HepG2 (cell line): ENCODE data around the gene TGFA. TPM values are rescaled to one million over a fixed set of nuclear protein-coding genes. Genes with fewer than 3 reads are reported as not detected.

ENCODE experiments used
- ATAC-seq: fragments of 200-7000 bp; cut with Tn5 transposase; 3 replicates; pipeline ENCODE4 v1.9.1; 2020; ENCODE audit warnings: mild to moderate bottlenecking, moderate library complexity
- BruUV-seq: library from RNA; stranded (reverse); fragments of 400-500 nt; replicated peaks from 2 replicates; lab custom pipeline; 2021; lab: Mats Ljungman, UMichigan
- CTCF ChIA-PET: fragments of 300-600 bp; formaldehyde crosslinking; extraction: SDS; loops from one replicate; lab custom pipeline; 2021; ENCODE audit warnings: low total read pairs, inconsistent platforms, low intra/inter-chr PET ratio; lab: Yijun Ruan, JAX
- POLR2A ChIA-PET: fragments of 350-600 bp; sonication (Branson Sonifier 250); formaldehyde crosslinking; loops from one replicate; lab custom pipeline; 2020; ENCODE audit warnings: antibody characterized with exemption, inconsistent platforms; lab: Yijun Ruan, JAX
- DNase-seq: peaks from one replicate; pipeline ENCODE4 v3.0.0-alpha.2; 2015; ENCODE audit warnings: low spot score
- FAIRE-seq: peaks from 3 replicates; lab custom pipeline; 2011; peaks lifted over from hg19 to GRCh38; lab: Jason Lieb, UNC
- H2AFZ ChIP-seq: one replicate; pipeline ENCODE4 v1.6.1; 2011; ENCODE audit warnings: low read length, inconsistent platforms
- H3K27ac ChIP-seq: fragments of 300-600 bp; 3 replicates; pipeline ENCODE4 v1.8.0; 2011; ENCODE audit warnings: mixed run types, mild to moderate bottlenecking, mixed read lengths, low read length, inconsistent platforms; ENCODE audit not compliant: insufficient read depth; ENCODE audit errors: extremely low read length
- H3K27me3 ChIP-seq, 2 experiments: fragments of 200-600 bp in 1 of 2; 2 replicates in 1 of 2; 3 replicates in 1 of 2; pipeline versions ENCODE4 v1.6.0 to v1.8.0; 2011; ENCODE audit warnings: low read length in 2 of 2, mild to moderate bottlenecking in 2 of 2, moderate library complexity in 2 of 2, inconsistent platforms in 1 of 2; ENCODE audit not compliant: insufficient read depth in 2 of 2, control insufficient read depth in 1 of 2
- H3K36me3 ChIP-seq, 2 experiments: fragments of 200-600 bp in 1 of 2; replicated peaks in 1 of 2; 2 replicates in 1 of 2; 3 replicates in 1 of 2; pipeline versions ENCODE4 v1.5.1 to v1.8.0; 2011; ENCODE audit warnings: low read length in 2 of 2, inconsistent platforms in 1 of 2; ENCODE audit not compliant: insufficient read depth in 2 of 2, control insufficient read depth in 1 of 2
- H3K4me1 ChIP-seq: 2 replicates; pipeline ENCODE4 v1.5.1; 2012; ENCODE audit warnings: low read length, inconsistent platforms; ENCODE audit not compliant: insufficient read depth
- H3K4me2 ChIP-seq: 2 replicates; pipeline ENCODE4 v1.6.0; 2011; ENCODE audit warnings: low read depth, low read length, inconsistent platforms
- H3K4me3 ChIP-seq, 3 experiments: fragments of 200-600 bp in 1 of 3; sonication (generic), shearing (Covaris generic) in 1 of 3; replicated peaks in 1 of 3; 2 replicates each; pipeline ENCODE4 v1.5.1; 2011 to 2016; ENCODE audit warnings: low read length in 3 of 3, inconsistent platforms in 2 of 3, low read depth in 2 of 3, mild to moderate bottlenecking in 2 of 3, control low read depth in 1 of 3, mixed read lengths in 1 of 3; ENCODE audit not compliant: insufficient read depth in 1 of 3
- H3K79me2 ChIP-seq: one replicate; pipeline ENCODE4 v1.6.1; 2011; ENCODE audit warnings: low read length, inconsistent platforms; ENCODE audit not compliant: insufficient read depth
- H3K9ac ChIP-seq: 2 replicates; pipeline ENCODE4 v1.6.0; 2011; ENCODE audit warnings: mild to moderate bottlenecking, low read depth, low read length, inconsistent platforms; ENCODE audit not compliant: insufficient read depth
- H3K9me3 ChIP-seq: 2 replicates; pipeline ENCODE4 v1.5.1; 2012; ENCODE audit warnings: mild to moderate bottlenecking, low read length
- H4K20me1 ChIP-seq: 2 replicates; pipeline ENCODE4 v1.6.0; 2011; ENCODE audit warnings: inconsistent platforms, mild to moderate bottlenecking, low read length, moderate library complexity; ENCODE audit not compliant: insufficient read depth
- EED ChIP-seq: sonication (generic); formaldehyde crosslinking; IDR thresholded peaks from 2 replicates; pipeline ENCODE4 v1.5.0; 2020; ENCODE audit warnings: mild to moderate bottlenecking, missing genetic modification reagents
- ESRRA ChIP-seq: sonication (generic); formaldehyde crosslinking; IDR thresholded peaks from 2 replicates; pipeline ENCODE4 v1.5.1; 2020; ENCODE audit warnings: mild to moderate bottlenecking, low read depth, missing genetic modification reagents
- FOSL2 ChIP-seq: sonication (generic); formaldehyde crosslinking; IDR thresholded peaks from 2 replicates; pipeline ENCODE4 v1.4.0; 2020; ENCODE audit warnings: missing genetic modification reagents
- FOXC1 ChIP-seq: sonication (generic); formaldehyde crosslinking; IDR thresholded peaks from 2 replicates; pipeline ENCODE4 v1.8.0; 2022; ENCODE audit warnings: mild to moderate bottlenecking, missing genetic modification reagents, borderline replicate concordance
- HNF4G ChIP-seq, 2 experiments: sonication (generic) in 1 of 2; formaldehyde crosslinking in 1 of 2; IDR thresholded peaks; 2 replicates each; pipeline versions ENCODE4 v1.4.0 to v1.6.1; 2011 to 2020; ENCODE audit warnings: borderline replicate concordance in 2 of 2, low read depth in 2 of 2, mild to moderate bottlenecking in 2 of 2, low read length in 1 of 2, missing genetic modification reagents in 1 of 2, moderate library complexity in 1 of 2
- HNRNPLL ChIP-seq: fragments of 200-400 bp; formaldehyde crosslinking; IDR thresholded peaks from 2 replicates; pipeline ENCODE4 v1.6.1; 2017; ENCODE audit warnings: mild to moderate bottlenecking, low read depth, low read length; ENCODE audit not compliant: poor library complexity, severe bottlenecking
- ISL2 ChIP-seq: sonication (generic); formaldehyde crosslinking; IDR thresholded peaks from 2 replicates; pipeline ENCODE4 v1.5.0; 2020; ENCODE audit warnings: missing genetic modification reagents
- PCBP2 ChIP-seq: fragments of 200-400 bp; formaldehyde crosslinking; optimal IDR thresholded peaks from 2 replicates; pipeline ENCODE3; 2018; ENCODE audit warnings: low read length, low read depth; ENCODE audit not compliant: poor library complexity, severe bottlenecking
- RFX5 ChIP-seq: IDR thresholded peaks from 2 replicates; pipeline ENCODE4 v1.6.1; 2011; ENCODE audit warnings: low read depth, low read length, improper control_type of control experiment
- SOX6 ChIP-seq, 2 experiments: fragments of 450-650 bp in 1 of 2; sonication (generic) in 1 of 2; formaldehyde crosslinking in 1 of 2; IDR thresholded peaks; 2 replicates each; pipeline versions ENCODE4 v1.4.0 to v1.6.1; 2017 to 2020; ENCODE audit warnings: antibody characterized with exemption in 1 of 2, mild to moderate bottlenecking in 1 of 2, missing genetic modification reagents in 1 of 2
- ZNF207 ChIP-seq: fragments of 450-650 bp; IDR thresholded peaks from 2 replicates; pipeline ENCODE4 v1.6.1; 2016; ENCODE audit warnings: antibody characterized with exemption, borderline replicate concordance
- ZNF33A ChIP-seq: sonication (generic); formaldehyde crosslinking; IDR thresholded peaks from 2 replicates; pipeline ENCODE4 v1.5.1; 2020; ENCODE audit warnings: missing genetic modification reagents, mild to moderate bottlenecking, moderate library complexity, borderline replicate concordance
- ZNF766 ChIP-seq: sonication (generic); formaldehyde crosslinking; IDR thresholded peaks from 2 replicates; pipeline ENCODE4 v1.5.0; 2020; ENCODE audit warnings: missing genetic modification reagents, borderline replicate concordance
- ZSCAN9 ChIP-seq: IDR thresholded peaks from 2 replicates; pipeline ENCODE4 v1.6.1; 2016; ENCODE audit warnings: borderline replicate concordance
- WGBS: methylation state at CpG from one replicate; pipeline ENCODE4 v1.1.6; 2017; ENCODE audit warnings: low lambda C conversion rate; 5-methylcytosine and 5-hydroxymethylcytosine counted together
- in situ Hi-C: cut with HindIII; loops from 2 replicates; pipeline ENCODE4 v1.10.0; 2017; ENCODE audit warnings: low pct_unique_long_range_greater_than_20kb; ENCODE audit not compliant: extremely low pct_ligation_motif_present
- intact Hi-C: fragments of 100-400 bp; cut with micrococcal nuclease; formaldehyde crosslinking; loops from one replicate; pipeline ENCODE4 v1.10.0; 2022; ENCODE audit not compliant: unreplicated experiment
- polyA plus RNA-seq, 8 experiments: library from polyadenylated mRNA; depleted of rRNA in 3 of 8; stranded (reverse) in 7 of 8; unstranded in 1 of 8; fragments of >200 nt; fragmentation: Illumina TruSeq in 4 of 8; extraction: Trizol in 4 of 8; gene quantifications; 2 replicates each; pipeline versions ENCODE4 v1.2.1 to v1.2.3, GENCODE V29; 2011 to 2016; ENCODE audit warnings: low read depth in 4 of 8, missing spikeins in 1 of 8, mixed read lengths in 1 of 8; ENCODE audit not compliant: insufficient read depth in 1 of 8
- total RNA-seq, 5 experiments: library from RNA; depleted of rRNA; stranded (reverse); fragments of >200 nt; fragmentation: Illumina TruSeq; extraction: Trizol; gene quantifications; 2 replicates each; pipeline ENCODE4 v1.2.3, GENCODE V29; 2016; ENCODE audit warnings: low read depth in 1 of 5
- TF ChIP-seq, protein P1 (sequence below): sonication (generic); formaldehyde crosslinking; IDR thresholded peaks from 2 replicates; pipeline ENCODE4 v1.4.0; 2020; ENCODE audit warnings: missing genetic modification reagents
- TF ChIP-seq, protein P2 (sequence below): sonication (generic); formaldehyde crosslinking; IDR thresholded peaks from 2 replicates; pipeline ENCODE4 v1.8.0; 2022; ENCODE audit warnings: mild to moderate bottlenecking, missing genetic modification reagents, moderate library complexity
- TF ChIP-seq, protein P3 (sequence below): sonication (generic); formaldehyde crosslinking; IDR thresholded peaks from 2 replicates; pipeline ENCODE4 v1.8.1; 2022; ENCODE audit warnings: mild to moderate bottlenecking, missing genetic modification reagents

Gene TGFA
- total and polyA plus RNA-seq, 2 of the 13 experiments (the other 11 are each of a cell fraction or from before 2014, with no cell fraction given): 7.8 to 15.3 TPM

DNA sequence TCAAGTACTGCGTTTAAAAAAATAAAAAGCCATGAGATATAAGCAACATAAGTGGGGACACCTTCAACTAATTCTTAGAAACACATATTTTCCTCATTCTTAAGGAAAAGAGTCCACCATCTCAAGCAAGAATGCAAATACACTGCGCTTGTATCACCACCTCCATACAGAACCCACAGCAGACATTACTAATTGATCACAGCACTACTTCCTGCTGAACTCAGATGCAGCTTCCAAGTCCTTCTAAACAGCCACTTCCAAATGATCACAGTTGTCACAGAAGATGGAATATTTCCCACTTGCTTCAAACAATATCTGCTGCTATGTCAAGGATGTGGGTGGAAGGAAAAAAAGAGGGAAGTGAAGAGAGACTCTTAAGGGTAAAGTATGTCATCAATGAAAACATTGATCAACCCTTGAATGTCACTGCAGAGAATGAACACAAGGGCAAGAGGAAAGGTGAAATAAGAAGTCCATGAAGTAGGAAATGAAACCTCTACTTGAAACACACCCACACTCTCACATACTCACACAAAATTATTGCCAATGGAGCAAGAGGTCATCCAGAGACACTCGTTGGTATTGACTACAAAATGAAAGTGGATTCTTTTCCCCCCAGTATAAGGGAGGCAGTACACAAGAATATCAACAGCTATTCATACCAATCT lies 22.1 kb downstream of the TGFA start (continued):
- TF ChIP-seq, protein P1, sequence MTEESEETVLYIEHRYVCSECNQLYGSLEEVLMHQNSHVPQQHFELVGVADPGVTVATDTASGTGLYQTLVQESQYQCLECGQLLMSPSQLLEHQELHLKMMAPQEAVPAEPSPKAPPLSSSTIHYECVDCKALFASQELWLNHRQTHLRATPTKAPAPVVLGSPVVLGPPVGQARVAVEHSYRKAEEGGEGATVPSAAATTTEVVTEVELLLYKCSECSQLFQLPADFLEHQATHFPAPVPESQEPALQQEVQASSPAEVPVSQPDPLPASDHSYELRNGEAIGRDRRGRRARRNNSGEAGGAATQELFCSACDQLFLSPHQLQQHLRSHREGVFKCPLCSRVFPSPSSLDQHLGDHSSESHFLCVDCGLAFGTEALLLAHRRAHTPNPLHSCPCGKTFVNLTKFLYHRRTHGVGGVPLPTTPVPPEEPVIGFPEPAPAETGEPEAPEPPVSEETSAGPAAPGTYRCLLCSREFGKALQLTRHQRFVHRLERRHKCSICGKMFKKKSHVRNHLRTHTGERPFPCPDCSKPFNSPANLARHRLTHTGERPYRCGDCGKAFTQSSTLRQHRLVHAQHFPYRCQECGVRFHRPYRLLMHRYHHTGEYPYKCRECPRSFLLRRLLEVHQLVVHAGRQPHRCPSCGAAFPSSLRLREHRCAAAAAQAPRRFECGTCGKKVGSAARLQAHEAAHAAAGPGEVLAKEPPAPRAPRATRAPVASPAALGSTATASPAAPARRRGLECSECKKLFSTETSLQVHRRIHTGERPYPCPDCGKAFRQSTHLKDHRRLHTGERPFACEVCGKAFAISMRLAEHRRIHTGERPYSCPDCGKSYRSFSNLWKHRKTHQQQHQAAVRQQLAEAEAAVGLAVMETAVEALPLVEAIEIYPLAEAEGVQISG (CRISPR knock-in tag): no peak
- TF ChIP-seq FOXC1 (CRISPR knock-in tag): no peak
- TF ChIP-seq, protein P2, sequence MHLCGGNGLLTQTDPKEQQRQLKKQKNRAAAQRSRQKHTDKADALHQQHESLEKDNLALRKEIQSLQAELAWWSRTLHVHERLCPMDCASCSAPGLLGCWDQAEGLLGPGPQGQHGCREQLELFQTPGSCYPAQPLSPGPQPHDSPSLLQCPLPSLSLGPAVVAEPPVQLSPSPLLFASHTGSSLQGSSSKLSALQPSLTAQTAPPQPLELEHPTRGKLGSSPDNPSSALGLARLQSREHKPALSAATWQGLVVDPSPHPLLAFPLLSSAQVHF (CRISPR knock-in tag): no peak
- TF ChIP-seq ZNF33A (CRISPR knock-in tag): no peak

DNA sequence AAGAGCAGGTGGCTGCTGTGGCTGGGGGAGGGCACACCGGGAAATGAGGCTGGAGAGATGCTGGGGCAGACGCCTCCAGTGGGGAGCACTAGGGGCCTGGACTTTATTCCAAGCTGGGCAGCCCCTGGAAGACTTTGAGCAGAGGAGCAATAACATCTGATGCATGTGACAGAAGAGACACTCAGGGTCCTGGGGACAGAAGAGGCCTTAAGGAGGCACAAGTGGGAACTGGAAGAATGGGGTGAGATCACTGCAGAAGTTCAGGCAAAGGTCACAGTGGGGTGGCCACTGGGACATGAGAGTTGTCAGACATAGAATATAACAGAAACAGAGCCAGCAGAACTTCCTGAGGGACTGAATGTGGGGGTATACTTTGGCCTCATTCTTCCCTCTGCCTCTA lies 24.0 kb downstream of the TGFA start:
- ChIA-PET CTCF (no interaction called here), POLR2A (no interaction called here)
- intact Hi-C loops: no loop called here
- no peaks in the 10 kb centered on the region for H3K27me3 ChIP-seq
- WGBS: 81% methylated on average over 2 of the region's 2 CpGs
- BruUV-seq: no TSS peak
- H3K9ac ChIP-seq: no peak overlapping the region
- FAIRE-seq (no peak), DNase-seq (no peak), ATAC-seq (no peak)
- no peak overlapping the region for H3K4me2 ChIP-seq
- H2AFZ ChIP-seq: no peak overlapping the region
- no peaks in the 10 kb centered on the region for H4K20me1 ChIP-seq
- peaks cover 12% of the 10 kb centered on the region for H3K79me2 ChIP-seq
- H3K27ac ChIP-seq: no peak overlapping the region
- no peak overlapping the region for H3K4me3 ChIP-seq
- in situ Hi-C loops: no loop called here
- no peaks in the 10 kb centered on the region for H3K36me3 ChIP-seq
- no peaks in the 10 kb centered on the region for H3K9me3 ChIP-seq
- peaks cover 48% of the 10 kb centered on the region for H3K4me1 ChIP-seq
- no peak for TF ChIP-seq PCBP2
- TF ChIP-seq HNF4G (IDR thresholded peaks at IDR 0.05; ENCODE audit: borderline replicate concordance, low read depth, low read length): no peak
- no peak for TF ChIP-seq HNF4G (CRISPR knock-in tag; IDR thresholded peaks at IDR 0.05; ENCODE audit: borderline replicate concordance, low read depth)
- TF ChIP-seq ZNF766 (CRISPR knock-in tag): no peak
- TF ChIP-seq, protein P3, sequence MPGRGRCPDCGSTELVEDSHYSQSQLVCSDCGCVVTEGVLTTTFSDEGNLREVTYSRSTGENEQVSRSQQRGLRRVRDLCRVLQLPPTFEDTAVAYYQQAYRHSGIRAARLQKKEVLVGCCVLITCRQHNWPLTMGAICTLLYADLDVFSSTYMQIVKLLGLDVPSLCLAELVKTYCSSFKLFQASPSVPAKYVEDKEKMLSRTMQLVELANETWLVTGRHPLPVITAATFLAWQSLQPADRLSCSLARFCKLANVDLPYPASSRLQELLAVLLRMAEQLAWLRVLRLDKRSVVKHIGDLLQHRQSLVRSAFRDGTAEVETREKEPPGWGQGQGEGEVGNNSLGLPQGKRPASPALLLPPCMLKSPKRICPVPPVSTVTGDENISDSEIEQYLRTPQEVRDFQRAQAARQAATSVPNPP: no peak
- TF ChIP-seq HNRNPLL: no peak
- TF ChIP-seq EED (CRISPR knock-in tag): no peak
- TF ChIP-seq RFX5: no peak
- no peak for TF ChIP-seq ZSCAN9
- no peak for TF ChIP-seq ISL2 (CRISPR knock-in tag)
- TF ChIP-seq SOX6 (IDR thresholded peaks at IDR 0.05): no peak
- TF ChIP-seq SOX6 (CRISPR knock-in tag; IDR thresholded peaks at IDR 0.05): no peak
- TF ChIP-seq FOSL2 (CRISPR knock-in tag): no peak
- TF ChIP-seq ESRRA (CRISPR knock-in tag): no peak
- TF ChIP-seq ZNF207: no peak
